Heart left ventricle (tissue), 13 donors: ENCODE data around the gene AKAP3.

Source experiments
- POLR2A ChIP-seq, 2 donors: fragments of 450-650 bp; IDR thresholded peaks; one replicate each; pipeline ENCODE4 v1.6.1; 2017; ENCODE audit warnings: antibody characterized with exemption in 2 of 2, mild to moderate bottlenecking in 2 of 2, moderate library complexity in 2 of 2
- TF ChIP-seq, protein P1 (sequence below), 12 donors: fragments of 200-600 bp; sonication (generic) in 4 of 12; IDR thresholded peaks; one replicate each; pipeline versions ENCODE4 v1.5.0 to v1.8.0; 2018 to 2022; ENCODE audit warnings: antibody characterized with exemption in 12 of 12, mild to moderate bottlenecking in 5 of 12
- donor health status: ischemic (EF 13 %, LVEDD 7.1; RV severe dilation, severe dysfunction).
- donor health status: DM: no; HTN: yes; CAD: no.
- donor health status: DM: no; HTN: no; CAD: no.
- donor health status: ischemic (EF 25% LVEDD 6.9; RV normal size, moderate dysfunction).
- donor health status: ischemic (EF 25% LVEDD 5.7; RV mildly dilated, moderate dysfunction).
- donor health status: ischemic (EF 35%, LVEDD 5.7; RV mildly dilated, moderate dysfunction).
- donor health status: nonischemic (EF 11% LVEDD 7.7; RV severe dilation, severe dysfunction).
- donor health status: DM: yes; HTN: yes; CAD: no.
- donor health status: PGD.
- donor health status: ischemic (EF 29% LVEDD 5.4; RV normal size, mild dysfunction).
- donor health status: nonischemic (EF 23%, LVEDD 6.1; RV moderate dilation, normal function).

DNA sequence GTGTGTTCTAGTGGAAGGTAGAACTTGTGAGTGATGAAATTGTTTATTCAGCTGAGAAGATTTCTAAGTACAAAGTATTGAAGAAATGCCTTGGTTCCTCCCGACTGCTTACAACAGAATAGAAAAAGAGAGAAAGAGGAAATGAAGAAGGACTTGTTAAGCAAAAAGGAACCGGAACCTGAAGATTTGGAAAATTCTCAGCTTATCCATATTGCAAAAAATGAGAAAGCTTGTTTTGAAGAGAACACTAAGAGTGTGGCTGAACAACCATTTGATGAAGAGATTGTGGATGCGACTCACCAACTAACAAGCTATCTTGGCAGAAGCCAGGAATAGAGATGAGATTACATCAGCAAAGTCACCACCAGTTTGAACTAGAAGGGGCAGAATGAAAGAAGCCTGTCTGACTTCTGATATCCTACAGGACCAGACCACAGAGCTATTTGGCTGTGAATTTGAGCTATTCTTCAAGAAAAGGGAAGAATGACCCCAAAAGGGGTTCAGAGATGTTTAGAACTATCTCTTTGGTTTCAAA is 15.2 kb upstream of the AKAP3 start:
- TF ChIP-seq, protein P1, sequence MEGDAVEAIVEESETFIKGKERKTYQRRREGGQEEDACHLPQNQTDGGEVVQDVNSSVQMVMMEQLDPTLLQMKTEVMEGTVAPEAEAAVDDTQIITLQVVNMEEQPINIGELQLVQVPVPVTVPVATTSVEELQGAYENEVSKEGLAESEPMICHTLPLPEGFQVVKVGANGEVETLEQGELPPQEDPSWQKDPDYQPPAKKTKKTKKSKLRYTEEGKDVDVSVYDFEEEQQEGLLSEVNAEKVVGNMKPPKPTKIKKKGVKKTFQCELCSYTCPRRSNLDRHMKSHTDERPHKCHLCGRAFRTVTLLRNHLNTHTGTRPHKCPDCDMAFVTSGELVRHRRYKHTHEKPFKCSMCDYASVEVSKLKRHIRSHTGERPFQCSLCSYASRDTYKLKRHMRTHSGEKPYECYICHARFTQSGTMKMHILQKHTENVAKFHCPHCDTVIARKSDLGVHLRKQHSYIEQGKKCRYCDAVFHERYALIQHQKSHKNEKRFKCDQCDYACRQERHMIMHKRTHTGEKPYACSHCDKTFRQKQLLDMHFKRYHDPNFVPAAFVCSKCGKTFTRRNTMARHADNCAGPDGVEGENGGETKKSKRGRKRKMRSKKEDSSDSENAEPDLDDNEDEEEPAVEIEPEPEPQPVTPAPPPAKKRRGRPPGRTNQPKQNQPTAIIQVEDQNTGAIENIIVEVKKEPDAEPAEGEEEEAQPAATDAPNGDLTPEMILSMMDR (IDR thresholded peaks at IDR 0.05), result no peak
- no peak for TF ChIP-seq POLR2A (IDR thresholded peaks at IDR 0.05)
